Measurements from ENCODE around the gene KLHL2.
A peak's percentile ranks its signal among the peaks of the same experiment; 100 is the strongest.
"Not testable (repeated sequence)": the region's sequence is repeated elsewhere in the genome, so short reads cannot be mapped to it uniquely, and the experiment has no call there.

KLHL2 gene

GRCh38 chr4:165331823-165332222 is 124.5 kb downstream of the KLHL2 start:
- no peak for DNase-seq

- no peak for DNase-seq
Measured at GRCh38 chr4:165332502-165332901, 125.1 kb downstream of the KLHL2 start.

- DNase-seq: no peak
Measured at GRCh38 chr4:165335163-165335703, 127.9 kb downstream of the KLHL2 start.

- DNase-seq: no peak
Measured at GRCh38 chr4:165336743-165337142, 129.4 kb downstream of the KLHL2 start.

GRCh38 chr4:165342340-165342739 is 135.0 kb downstream of the KLHL2 start:
- not testable (repeated sequence) for DNase-seq

GRCh38 chr4:165343353-165344191 is 136.2 kb downstream of the KLHL2 start:
- no peak for DNase-seq

GRCh38 chr4:165345666-165346417 is 138.5 kb downstream of the KLHL2 start:
- DNase-seq: no peak

- no peak for DNase-seq
Measured at GRCh38 chr4:165347647-165348569, 140.5 kb downstream of the KLHL2 start.

- DNase-seq: no peak
Measured at GRCh38 chr4:165351359-165352130, 144.2 kb downstream of the KLHL2 start.

GRCh38 chr4:165355900-165356300 is 148.5 kb downstream of the KLHL2 start:
- DNase-seq: peak; percentile 51

GRCh38 chr4:165359506-165359905 is 152.1 kb downstream of the KLHL2 start:
- DNase-seq: peak; percentile 70

GRCh38 chr4:165360041-165360695 is 152.8 kb downstream of the KLHL2 start:
- DNase-seq: no peak

- DNase-seq: peak; percentile 46
Measured at GRCh38 chr4:165360985-165361670, 153.8 kb downstream of the KLHL2 start.

- DNase-seq: no peak
Measured at GRCh38 chr4:165361810-165362209, 154.4 kb downstream of the KLHL2 start.

GRCh38 chr4:165364452-165365080 is 157.2 kb downstream of the KLHL2 start:
- DNase-seq: peak; percentile 47

GRCh38 chr4:165367040-165367439 is 159.7 kb downstream of the KLHL2 start:
- DNase-seq: no peak

GRCh38 chr4:165368114-165368513 is 160.8 kb downstream of the KLHL2 start:
- no peak for DNase-seq

GRCh38 chr4:165368567-165368966 is 161.2 kb downstream of the KLHL2 start:
- DNase-seq: no peak

- DNase-seq: peak; percentile 28
Measured at GRCh38 chr4:165369522-165369921, 162.2 kb downstream of the KLHL2 start.

GRCh38 chr4:165370530-165370929 is 163.2 kb downstream of the KLHL2 start:
- no peak for DNase-seq
